ENCODE results near the gene COX5A. TPM values are rescaled to one million over a fixed set of nuclear protein-coding genes. Genes with fewer than 3 reads are reported as not detected.

The COX5A gene
- total RNA-seq, 1 experiment from 2014 or later, result 124 TPM

DNA sequence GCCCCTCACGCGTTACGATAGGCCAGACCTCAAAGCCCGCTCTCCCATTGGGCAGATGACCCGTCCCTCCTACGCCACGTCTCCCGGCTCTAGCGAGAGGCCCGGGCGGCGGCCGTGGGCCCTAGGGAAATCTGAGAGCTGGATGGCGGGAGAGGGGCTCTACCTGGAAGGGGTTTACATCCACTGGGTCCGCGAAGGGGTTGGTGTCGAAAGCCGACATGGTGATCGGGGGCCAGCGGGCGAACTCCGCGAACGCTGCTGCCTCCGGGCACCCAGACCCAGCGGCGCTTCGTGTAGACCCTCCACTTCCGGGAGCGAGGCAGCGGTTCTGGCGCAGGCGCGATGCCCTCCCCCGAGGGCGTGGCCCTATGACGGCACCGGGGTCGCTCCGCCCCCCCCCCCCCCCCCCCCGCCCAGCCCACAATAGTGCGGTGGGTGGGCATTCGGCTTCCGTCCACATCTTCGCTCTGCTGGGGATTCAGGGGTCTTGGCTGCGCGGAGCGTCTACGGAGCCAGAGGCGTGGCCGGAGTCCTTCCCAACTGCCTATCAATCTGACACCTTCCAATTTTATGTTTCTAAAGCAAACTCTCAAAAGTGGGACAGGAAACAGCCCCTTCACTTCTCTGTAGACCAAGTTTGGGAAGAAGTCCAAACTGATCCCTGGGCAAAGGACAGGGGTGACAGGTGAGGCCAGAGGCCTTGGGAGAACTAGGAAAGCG, 64.7 kb downstream of the COX5A start, which contains the start of gene SCAMP2:
TSS of gene SCAMP2 (minus strand) at position 330 of the 720 bp plus-strand sequence. CDS start at position 220, 110 bp downstream.
- DNase-seq (ENCODE audit: low spot score), result peak; percentile 87

- no peak for DNase-seq (ENCODE audit: low spot score)
These were observed 65.2 kb downstream of the COX5A start for GRCh38 chr15:74872702-74873035.

DNA sequence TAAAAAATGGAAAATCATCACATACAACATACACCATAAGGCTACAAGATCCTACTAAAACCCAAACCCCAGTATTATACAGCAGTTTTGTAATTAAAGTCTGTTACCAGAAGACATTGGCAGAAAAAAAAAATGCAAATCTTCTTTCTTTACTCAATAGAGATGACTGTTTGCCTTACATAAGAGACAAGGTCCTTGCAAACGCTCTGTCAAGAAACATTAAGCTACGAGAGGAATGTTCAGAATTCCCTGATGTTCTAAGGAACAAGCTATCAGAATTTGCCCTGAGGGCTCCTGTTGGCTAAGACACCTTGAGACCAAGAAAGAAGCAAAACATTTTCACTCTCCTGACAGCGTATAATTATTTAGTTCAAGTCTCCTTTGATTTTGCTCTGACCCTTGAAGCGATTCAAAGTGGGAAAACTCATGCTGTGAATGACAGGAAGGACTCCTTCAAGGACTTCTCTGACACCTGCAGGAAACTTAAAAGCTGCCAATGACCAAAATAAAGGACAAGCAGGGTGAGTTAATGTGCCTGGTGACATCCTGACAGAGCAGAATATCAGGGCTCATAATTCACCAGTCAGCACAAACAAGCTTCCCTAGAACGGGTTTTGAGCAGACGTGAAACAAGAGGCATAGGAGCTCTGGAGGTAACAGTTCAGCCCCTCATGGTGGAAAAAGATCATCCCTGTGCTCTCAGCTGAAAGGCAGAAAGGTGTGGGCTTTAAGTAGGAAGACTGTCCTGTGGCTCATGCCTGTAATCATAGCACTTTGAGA, 67.2 kb downstream of the COX5A start:
- DNase-seq (ENCODE audit: low spot score), result no peak

Other genes starting within 250 kb of the COX5A start
- 5.8 and 7.1 TPM in 2 replicates for gene EDC3, start 242.0 kb downstream of the COX5A start, total RNA-seq (2014; rRNA removed; shearing (Covaris generic))
- gene CYP1A1, start 212.5 kb downstream of the COX5A start, total RNA-seq (2014; rRNA removed; shearing (Covaris generic)), result 0.17 and 0.22 TPM in 2 replicates
- not detected in 2 replicates for gene CYP1A2, start 189.2 kb downstream of the COX5A start, total RNA-seq (2014; rRNA removed; shearing (Covaris generic))
- gene CSK, start 156.0 kb downstream of the COX5A start, total RNA-seq (2014; rRNA removed; shearing (Covaris generic)), result 28.3 and 29.8 TPM in 2 replicates
- gene LMAN1L, start 125.2 kb downstream of the COX5A start, total RNA-seq (2014; rRNA removed; shearing (Covaris generic)), result not detected in 2 replicates
- not detected in 2 replicates for gene CPLX3, start 111.4 kb downstream of the COX5A start, total RNA-seq (2014; rRNA removed; shearing (Covaris generic))
- 35.9 and 40.1 TPM in 2 replicates for gene ULK3, start 94.9 kb downstream of the COX5A start, total RNA-seq (2014; rRNA removed; shearing (Covaris generic))
- gene SCAMP2, start 64.7 kb downstream of the COX5A start, total RNA-seq (2014; rRNA removed; shearing (Covaris generic)), result 36.1 and 39.7 TPM in 2 replicates
- 48.5 and 50.3 TPM in 2 replicates for gene MPI, start 48.0 kb downstream of the COX5A start, total RNA-seq (2014; rRNA removed; shearing (Covaris generic))
- gene FAM219B, start 31.2 kb downstream of the COX5A start, total RNA-seq (2014; rRNA removed; shearing (Covaris generic)), result 26.6 and 28.6 TPM in 2 replicates
- 1.1 and 1.5 TPM in 2 replicates for gene RPP25, start 18.7 kb upstream of the COX5A start, total RNA-seq (2014; rRNA removed; shearing (Covaris generic))
- gene SCAMP5, start 57.5 kb upstream of the COX5A start, total RNA-seq (2014; rRNA removed; shearing (Covaris generic)), result 4.7 and 5.9 TPM in 2 replicates
- gene PPCDC, start 85.5 kb upstream of the COX5A start, total RNA-seq (2014; rRNA removed; shearing (Covaris generic)), result 16.1 and 19.1 TPM in 2 replicates